C4-2B (cell line): Measurements from ENCODE around the gene RBM4.

ENCODE experiments used
- ZFX ChIP-seq: fragments of 450-650 bp; IDR thresholded peaks from 2 replicates; pipeline ENCODE4 v1.6.1; 2017
- TF ChIP-seq, protein P1 (sequence below): fragments of 450-650 bp; conservative IDR thresholded peaks from 2 replicates; pipeline ENCODE4 v1.5.1; 2017; ENCODE audit warnings: mild to moderate bottlenecking

GRCh38 chr11:66632952-66633351 lies 5.6 kb upstream of the RBM4 start:
- TF ChIP-seq, protein P1, sequence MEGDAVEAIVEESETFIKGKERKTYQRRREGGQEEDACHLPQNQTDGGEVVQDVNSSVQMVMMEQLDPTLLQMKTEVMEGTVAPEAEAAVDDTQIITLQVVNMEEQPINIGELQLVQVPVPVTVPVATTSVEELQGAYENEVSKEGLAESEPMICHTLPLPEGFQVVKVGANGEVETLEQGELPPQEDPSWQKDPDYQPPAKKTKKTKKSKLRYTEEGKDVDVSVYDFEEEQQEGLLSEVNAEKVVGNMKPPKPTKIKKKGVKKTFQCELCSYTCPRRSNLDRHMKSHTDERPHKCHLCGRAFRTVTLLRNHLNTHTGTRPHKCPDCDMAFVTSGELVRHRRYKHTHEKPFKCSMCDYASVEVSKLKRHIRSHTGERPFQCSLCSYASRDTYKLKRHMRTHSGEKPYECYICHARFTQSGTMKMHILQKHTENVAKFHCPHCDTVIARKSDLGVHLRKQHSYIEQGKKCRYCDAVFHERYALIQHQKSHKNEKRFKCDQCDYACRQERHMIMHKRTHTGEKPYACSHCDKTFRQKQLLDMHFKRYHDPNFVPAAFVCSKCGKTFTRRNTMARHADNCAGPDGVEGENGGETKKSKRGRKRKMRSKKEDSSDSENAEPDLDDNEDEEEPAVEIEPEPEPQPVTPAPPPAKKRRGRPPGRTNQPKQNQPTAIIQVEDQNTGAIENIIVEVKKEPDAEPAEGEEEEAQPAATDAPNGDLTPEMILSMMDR: no peak
- TF ChIP-seq ZFX: no peak
